ENCODE data around the gene RRAD.
A peak's percentile ranks its signal among the peaks of the same experiment; 100 is the strongest.

Gene RRAD

DNA sequence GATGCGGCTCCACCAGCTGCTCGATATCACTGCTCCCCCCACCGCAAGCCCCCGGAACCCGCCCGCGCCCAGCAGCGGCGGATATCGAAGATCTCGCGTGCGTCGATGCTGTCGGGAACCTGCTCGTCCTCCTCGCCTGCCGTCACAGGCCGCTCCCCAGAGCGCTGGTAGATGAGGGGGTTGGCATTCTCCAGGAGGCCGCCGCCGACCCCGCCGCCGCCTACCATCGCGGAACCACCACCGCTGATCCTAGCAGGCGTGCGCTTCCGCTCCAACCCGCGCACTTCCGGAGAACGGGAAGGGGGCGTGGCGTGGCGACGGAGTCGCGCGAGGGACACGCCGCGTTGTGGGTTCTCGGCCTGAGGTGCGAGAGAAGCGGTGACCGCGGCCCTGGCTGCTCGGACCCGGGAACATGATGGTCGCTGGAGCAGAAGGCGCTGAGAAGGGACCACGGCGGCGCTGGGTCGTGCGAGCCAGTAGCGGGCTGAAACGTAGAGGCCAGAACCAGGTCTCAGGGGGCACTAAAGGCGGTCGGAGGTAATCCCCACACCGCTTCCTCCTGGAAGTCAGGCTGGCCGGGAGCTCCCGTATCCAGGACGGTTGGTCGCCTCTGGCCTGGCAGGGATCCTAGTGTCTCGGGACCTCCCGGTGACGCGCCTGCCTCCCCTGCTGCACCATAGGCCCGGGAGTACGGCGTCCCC is 9.0 kb upstream of the RRAD start, which contains the start of gene CIAO2B:
Gene CIAO2B, minus strand, starts transcription at position 265 of the 701 bp plus-strand sequence. Its CDS starts 38 bp downstream, at position 227.
- DNase-seq (ENCODE audit: low read depth in 2 of 2) = peak; percentile 33 to 48

DNA sequence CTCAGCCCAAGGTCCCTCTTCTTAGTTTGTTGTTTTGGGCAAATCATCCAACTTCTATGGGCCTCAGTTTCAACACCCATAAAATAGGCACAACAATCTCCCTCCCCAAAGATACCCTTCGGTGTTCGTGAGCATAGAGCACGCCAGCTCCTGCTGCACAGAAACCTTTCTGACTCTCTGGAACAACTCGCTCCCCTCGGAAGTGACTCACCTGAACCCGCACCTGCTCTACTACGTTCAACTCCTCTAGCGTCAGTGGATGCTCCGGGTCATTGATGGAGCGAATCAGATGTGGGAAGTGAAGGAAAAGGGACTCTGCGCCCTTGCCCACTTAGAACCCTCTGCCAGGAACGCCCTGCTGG is 8.4 kb upstream of the RRAD start:
- no peak for DNase-seq (ENCODE audit: low read depth in 2 of 2)

DNA sequence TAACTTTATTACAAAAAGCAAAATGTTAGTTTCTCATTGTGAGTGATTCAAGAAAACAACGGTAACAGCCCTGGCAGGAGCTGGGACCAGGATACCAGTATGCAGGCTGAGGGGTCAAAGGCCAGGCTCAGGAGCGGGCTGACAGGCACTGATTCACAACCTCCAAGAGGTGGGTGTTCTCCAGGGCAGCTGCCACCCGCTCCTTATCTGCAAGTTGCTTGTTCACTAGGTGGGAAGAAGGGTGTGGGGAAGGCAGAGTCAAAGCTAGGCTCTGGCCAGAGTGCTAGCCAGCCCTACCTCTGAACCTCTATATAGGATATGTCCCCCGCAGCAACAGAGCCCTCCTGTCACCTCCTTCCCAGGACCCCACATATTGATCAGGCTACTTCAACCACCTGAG is 6.7 kb upstream of the RRAD start:
- no peak for DNase-seq (ENCODE audit: low read depth in 2 of 2)

DNA sequence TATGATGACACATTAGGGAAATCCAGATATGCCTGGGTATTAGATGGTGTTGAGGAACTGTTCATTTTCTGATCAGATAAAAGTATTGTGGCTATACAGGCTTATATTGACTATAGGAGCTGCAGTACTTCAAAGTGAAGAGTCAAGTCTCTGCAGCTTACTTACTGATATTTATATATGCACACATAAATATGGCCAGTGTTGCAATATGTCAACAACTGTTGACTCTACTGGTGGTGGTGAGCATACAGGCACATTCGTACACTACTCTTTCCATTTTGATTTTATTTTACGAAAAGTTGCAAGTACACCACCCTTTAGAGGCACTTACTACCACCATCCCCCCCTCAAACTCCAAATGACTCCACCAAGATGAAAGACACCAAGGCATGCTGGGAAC is 6.3 kb upstream of the RRAD start:
- DNase-seq (ENCODE audit: low read depth in 2 of 2) = no peak

DNA sequence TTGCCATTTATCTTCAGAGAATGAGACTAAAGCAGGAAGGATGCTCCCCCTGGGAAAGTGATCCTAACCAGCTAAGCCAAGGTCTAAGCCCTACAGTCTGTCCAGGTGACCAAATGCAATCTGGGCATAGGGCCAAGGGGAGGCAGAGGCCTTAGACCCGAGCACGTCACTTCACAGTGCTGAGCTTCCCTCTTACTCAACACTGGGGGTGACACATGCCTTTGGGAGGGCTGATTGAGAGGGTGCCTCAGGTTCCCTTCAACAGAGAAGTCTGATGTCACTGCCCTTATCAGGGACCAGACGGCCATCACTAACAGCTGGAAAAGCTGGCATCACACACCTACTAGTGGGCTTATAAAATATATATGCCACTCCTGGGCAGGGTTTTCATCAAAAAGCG is 4.9 kb upstream of the RRAD start:
- no peak for DNase-seq (ENCODE audit: low read depth in 2 of 2)

DNA sequence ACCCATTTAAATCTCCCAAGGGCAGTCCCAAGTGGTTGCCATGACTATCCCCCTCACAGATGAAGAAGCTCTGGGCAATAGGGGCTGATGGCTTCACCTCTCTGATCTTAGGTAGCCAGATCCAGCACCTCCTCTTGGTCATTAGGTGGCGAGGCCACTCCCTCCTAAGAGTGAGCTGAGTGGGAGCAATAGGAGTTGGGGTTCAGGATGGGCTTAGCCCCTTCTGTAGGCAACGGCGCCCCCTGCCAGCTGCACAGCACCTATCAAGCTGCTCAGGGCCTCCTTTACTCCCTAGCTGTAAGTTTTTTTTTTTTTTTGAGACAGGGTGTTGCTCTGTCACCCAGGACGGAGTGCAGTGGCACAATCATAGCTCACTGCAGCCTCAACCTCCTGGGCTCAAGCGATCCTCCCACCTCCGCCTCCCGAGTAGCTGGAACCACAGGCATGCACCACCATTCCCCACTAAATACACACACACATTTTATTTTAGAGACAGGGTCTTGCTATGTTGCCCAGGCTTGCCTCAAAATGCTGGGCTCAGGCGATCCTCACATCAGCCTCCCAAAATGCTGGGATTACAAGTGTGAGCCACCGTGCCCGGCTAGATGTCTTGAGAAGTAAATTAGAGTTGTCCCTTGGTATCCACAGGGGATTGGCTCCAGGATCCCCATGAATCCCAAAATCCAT is 3.5 kb upstream of the RRAD start:
- no peak for DNase-seq (ENCODE audit: low read depth in 2 of 2)

DNA sequence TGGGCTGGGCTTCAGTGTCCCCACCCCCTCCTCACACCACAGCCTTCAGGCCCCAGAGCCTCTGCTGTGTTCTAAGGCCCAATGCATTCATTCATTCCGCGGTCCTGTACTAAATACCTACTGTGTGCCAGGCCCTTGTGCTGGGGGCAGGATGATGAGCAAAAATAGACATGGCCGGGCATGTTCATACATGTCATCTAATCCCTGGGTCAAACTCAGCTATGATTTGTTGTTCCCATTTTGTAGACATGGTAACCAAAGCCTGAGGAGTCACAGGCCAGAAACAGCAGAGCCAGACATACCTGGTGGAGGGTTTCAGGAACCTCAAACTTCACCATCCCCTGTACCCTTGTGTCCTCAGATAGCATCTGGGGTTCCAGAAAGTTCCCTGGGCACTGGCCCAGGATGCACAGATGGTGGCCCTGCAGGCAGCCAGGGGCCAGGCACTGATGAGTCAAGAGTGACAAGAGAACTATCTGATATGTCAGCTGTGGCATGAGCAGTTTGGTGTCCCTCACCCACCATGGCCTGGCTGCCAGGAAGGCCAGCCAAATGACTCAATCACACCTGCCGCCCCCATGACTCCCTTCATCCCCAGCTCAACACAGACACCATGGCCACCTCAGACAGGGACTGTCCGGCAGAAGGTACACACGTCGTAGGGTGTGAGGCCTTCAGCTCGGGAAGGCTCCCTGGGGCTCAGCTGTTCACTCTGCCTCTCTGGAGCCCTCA is 2.7 kb upstream of the RRAD start:
- DNase-seq (ENCODE audit: low read depth in 2 of 2) = no peak

DNA sequence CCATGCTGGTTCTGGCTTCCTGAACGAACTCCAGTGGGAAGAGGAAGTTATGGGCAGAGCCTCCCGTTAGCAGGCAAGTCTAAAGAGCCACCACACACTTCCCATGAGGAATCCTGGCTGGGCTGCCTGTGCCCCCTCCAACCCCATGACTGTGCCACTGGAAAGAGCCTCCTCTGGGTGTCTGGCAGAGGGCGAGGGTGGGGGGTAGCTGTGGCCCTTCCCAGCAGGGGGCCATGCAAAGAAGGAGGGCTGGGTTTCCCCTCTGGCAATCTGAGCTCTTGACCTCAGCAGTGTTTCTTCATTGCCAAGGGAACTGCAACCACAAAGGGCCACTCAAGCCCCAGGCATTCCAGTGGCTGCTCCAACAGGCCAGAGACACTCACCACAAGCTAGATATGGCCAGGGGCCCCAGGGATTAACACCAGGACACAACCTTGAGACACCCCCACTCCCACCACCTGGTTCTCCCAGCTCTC is 1.7 kb upstream of the RRAD start:
- peak in 1 of 2 experiments; percentile 8 for DNase-seq (ENCODE audit: low read depth in 2 of 2)

DNA sequence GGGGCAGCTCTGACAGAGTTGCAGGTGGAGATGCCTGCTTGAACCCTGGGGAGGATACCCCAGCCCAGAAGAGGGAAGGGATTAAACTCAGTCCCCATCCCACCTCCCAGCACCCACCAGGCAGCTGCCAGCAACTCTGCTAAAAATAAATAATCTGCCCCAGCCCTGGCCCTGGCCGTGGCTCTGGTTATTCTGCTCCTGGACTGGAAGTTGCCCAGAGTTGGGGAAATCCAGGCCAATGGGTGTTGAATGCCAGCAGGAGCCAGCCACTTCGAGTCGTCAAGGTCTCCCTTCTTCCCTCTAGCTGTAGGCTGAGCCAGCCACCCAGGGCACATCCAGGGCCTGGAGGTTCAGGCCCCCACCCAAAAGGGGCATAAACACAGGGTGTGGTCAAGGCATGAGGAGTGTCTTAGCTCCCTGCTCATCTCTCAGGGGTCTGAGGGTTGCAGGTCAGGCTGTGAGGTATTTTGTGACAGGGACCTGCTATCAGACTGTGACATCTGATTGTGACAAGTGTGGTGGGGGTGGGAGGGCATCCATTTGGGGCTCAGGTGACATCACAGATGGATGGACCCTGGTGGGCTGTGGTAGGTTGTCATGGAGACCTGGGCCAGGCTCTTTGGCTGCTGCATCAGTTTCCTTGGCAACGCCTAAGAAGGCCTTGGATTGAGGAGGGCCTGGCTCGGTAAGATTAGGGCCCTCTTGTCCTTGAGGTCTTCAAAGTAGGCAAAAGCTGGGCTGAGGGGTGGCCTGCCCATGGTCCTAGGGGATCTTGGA is 1.0 kb upstream of the RRAD start:
- DNase-seq (ENCODE audit: low read depth in 2 of 2) = no peak

DNA sequence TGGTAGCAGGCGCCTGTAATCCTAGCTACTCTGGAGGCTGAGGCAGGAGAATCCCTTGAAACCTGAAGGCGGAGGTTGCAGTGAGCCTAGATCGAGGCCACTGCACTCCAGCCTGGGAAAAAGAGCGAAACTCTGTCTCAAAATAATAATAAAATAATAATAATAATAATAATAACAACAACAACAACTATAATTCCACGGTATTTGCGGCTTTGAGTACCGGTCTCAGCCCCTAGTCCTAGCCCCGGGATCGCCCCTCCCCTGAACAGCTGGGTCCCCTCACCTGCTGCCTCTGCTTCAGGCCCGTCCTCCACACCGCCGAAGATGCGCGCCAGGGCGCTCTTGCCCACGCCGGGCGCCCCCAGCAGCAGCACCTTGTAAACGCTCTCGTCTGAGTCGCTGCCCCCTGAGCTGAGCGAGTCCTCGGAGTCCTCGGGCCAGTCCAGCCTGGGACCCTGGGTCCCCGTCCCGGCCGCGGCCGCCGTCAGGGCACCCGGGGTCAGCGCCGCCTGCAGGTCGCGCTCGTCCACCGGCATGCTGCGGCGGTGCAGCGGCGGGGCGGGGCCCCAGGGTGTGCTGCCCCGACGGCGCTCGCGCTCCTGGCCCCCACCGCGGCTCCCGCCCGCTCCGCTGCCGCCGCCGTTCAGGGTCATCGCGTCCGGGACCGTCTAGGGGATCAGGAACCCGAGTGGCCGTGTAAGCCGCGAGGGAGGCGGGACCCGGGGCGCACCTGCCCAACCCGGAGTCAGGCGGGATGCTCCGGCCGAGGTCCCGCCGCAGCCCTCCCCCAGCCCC is 611 bp downstream of the RRAD start:
- DNase-seq (ENCODE audit: low read depth in 2 of 2) = no peak

DNA sequence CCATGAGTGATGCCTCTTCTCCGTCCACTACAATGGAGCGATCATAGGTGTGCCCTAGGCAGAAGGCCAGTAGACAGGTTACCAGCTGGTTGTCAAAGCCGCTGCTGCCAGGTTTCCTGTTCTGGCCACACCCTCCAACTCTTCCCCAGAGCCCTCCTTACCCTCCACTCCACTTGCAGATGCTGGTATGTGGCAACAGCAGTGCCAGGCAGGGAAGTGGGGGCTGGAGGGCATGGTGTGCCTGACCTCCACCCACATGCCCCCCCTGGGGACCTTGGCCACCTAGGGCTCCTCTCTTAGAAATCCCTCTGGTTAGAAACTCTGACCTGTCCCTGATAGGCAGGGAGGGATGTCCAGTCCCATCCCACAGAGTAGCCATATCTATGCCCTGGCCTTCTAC is 1.5 kb downstream of the RRAD start:
- no peak for DNase-seq (ENCODE audit: low read depth in 2 of 2)

DNA sequence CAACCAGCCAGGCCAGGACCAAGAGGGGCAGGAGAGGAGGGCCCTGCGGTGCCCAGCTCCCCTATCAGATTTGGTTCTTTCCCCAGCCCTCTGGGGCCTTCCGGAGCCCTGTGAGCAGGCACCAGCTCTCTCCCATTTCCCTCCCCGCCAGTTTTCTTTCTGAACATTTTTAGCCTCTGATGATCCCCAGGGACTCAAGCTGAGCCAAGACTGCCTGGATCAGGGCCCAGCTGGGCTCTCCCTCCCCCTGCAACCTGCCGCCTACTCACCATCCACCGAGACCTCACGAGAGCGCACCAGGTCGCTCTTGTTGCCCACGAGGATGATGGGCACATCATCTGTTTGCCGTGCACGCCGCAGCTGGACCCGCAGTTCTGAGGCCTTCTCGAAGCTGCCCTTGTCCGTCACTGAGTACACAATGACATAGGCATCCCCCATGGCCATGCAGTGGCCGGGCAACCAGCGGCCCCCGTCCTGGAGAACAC is 2.0 kb downstream of the RRAD start:
- DNase-seq (ENCODE audit: low read depth in 2 of 2) = no peak

DNA sequence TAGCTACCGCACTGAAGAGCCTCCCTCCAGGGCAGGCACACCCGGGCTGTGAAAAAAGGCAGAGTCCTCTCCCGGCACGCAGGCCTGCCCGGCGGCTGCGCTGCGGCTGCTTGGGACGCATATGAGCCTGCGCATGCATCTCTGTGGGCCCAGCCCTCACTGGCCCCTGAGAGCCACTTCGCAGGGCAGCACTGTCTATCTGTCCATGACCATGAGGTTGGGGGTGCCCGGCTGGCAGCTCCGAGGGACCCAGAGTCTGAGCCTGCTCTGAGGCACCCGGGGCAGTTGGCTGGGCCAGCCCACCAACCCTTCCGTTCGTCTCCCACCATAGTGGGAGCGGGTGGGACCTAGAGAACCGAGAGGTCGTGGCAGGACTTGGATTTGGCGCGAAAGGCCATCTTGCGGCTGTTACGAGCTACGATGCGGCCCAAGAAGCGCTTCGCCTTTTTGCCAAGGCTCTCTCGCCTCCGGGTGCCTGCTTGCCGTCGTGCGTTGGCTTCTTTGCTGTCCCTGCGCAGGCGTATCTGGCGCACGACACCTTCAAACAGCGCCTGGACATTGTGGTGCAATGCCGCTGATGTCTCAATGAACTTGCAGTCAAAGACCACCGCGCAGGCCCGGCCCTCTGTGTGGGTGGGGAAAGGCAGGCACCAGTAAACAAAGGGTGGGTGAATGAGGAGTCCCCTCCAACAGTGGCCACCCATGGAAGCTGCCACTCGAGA is 3.4 kb downstream of the RRAD start:
- DNase-seq (ENCODE audit: low read depth in 2 of 2) = no peak

DNA sequence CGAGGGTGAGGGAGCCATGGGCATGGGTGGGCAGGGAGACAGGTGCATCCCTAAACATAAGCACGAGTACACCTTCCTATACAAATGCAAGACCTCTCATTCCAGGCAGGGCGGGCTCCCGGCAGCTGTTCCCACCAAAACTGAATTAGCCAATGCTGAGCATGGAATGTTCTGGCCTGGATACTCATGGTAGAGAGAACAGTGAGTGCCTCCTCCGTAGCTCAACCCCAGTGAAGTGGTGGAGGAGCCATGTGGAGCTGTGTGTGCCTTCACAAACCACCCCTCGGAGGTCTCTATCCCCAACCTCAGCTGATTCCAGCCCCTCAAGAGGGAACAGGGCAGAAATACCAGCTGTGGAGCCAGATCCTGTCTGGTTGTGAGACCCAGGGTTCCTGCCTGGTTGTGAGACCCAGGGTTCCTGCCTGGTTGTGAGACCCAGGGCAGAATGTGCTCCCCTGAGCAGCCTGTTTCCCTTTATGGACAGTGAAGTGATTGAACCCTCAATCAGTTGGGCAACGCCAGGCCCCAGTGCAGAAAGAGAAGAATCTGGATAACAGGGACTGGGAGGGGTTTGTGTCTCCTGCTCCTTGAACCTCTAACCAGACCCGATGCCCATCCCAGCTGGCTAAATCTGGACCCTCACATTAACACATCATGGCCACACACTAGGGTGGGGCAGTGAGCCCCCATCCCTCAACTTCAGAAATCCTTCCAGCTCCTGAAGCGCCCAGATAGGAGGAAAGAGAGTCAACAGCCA is 4.2 kb downstream of the RRAD start:
- DNase-seq (ENCODE audit: low read depth in 2 of 2) = no peak

DNA sequence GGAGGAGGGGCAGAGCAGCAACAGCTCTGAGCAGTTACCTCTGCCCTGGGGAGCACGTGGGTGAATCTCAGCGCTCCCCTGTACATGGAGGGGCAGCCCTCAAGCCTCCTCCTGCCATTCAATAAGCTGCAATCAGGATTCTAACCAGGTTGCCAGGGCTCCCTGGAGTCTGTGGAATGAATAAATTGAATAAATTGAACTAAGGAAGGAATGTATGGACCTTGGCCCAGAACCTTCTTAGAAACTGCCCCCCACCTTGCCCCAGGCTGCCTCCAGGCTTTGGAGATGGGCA is 5.1 kb downstream of the RRAD start:
- no peak for DNase-seq (ENCODE audit: low read depth in 2 of 2)

DNA sequence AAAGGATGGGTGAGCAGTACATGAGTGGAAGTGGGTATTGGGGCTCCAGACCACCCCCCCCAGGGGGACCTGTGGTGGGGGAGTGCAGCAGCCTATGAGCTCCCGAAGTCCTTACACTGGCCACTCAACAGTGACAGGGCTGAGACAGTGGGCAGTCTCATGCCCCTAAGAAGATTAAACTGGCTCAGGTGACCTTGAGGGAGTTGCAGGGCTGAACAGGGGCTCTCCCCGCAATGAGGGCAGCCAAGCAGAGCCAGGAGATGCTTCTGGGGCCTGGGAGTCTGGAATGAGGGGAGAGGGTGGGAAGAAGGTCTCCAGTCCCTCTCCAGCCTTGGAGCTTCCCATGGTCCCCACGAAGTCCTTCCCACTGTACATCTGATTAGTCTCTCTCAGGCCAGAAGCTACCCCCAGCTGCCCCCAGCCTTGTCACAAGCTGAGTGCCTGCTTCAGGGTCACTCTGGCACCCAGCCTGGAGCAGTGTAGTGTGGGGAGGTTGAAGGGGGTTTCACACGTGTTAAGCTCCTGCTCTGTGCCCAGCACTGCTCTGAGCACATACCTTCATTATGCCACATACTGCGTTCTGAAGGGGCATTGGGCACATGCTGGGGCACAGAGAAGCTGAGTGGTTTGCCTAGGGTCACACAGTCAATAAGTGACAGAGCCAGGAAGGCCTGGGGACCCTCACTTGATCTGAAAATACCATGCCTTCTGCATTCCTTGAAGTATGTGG is 5.6 kb downstream of the RRAD start:
- DNase-seq (ENCODE audit: low read depth in 2 of 2) = no peak

DNA sequence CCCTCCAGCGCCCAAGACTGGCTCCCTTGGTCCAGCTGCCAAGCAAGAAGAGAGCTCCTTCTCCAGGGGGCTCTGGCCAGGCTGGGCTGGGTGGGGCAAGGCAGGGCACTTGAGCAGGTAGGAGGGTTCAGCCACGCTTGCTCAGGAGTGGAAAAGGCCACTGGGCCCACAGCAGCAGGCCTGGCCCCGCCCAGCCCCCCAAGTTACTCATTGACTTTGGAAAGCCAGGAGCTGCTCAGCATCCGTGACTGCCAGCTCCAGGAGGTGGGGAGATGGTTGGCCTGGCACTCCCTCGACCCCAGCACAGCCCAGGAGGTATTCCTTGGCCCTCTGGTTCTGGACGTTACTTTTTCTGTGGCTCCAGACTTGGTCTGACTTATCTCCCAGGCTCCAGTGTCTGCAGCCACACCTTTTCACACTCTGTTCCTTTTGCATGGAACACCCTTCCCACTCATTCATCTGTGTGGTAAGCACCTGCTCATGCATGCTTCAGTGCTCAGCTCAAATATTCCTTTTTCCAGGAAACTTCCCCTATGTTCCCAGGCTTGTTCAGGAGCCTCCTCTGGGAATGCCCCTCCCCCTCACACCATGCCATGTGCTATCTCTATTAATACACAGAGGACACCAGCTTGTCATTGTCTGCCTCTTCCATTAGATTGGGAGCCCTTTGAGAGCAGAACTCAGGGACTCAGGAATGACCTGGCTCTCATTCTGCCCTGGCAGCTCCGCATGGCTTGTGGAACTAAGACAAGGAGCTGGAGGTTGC is 6.3 kb downstream of the RRAD start, which contains the start of gene CDH16:
Gene CDH16, minus strand, starts transcription at position 83 of the 766 bp plus-strand sequence. CDS start 820 bp downstream, outside the sequence.
- no peak for DNase-seq (ENCODE audit: low read depth in 2 of 2)

DNA sequence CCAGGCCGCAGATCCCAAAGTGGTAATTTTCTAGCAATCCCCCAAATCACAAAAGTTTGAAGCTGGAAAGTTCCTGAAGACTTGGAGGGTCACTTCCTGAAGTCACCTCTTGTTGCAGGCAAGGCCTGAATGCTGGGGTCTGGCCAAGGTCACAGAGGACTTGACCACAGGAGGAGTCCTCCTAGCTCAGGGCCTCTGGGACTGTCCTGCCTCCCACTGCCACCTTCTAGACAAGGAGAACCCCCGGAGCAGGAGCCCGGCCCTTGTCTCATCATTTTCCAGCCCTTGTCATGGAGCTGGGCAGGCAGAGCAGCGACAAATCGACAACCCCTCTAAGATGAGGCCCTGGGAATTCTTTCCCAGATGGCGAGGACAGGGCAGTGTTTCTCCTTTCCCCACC is 7.0 kb downstream of the RRAD start:
- no peak for DNase-seq (ENCODE audit: low read depth in 2 of 2)

All from fibroblast of skin of left biceps (primary cell).